ENCODE data around the gene AHRR. TPM values are rescaled to one million over a fixed set of nuclear protein-coding genes. Genes with fewer than 3 reads are reported as not detected.
"Not testable (repeated sequence)": the region's sequence is repeated elsewhere in the genome, so short reads cannot be mapped to it uniquely, and the experiment has no call there.

Gene AHRR
- total RNA-seq, 1 experiment from 2014 or later: 2.2 TPM

- Histone ChIP-seq H3K18ac (ENCODE audit: insufficient read length, low read depth, low read length) (no peak overlapping the region), H2BK12ac (ENCODE audit: insufficient read length, low read depth, low read length) (no peak overlapping the region), H3K4me1 (ENCODE audit: insufficient read depth, low read length) (no peaks in the 10 kb centered on the region), H4K91ac (ENCODE audit: insufficient read length, low read depth, low read length) (no peak overlapping the region), H4K8ac (replicated peaks; ENCODE audit: insufficient read length, low read depth, low read length) (no peak overlapping the region), H2AFZ (ENCODE audit: low read length) (no peak overlapping the region), H2BK15ac (ENCODE audit: low read depth, low read length) (no peak overlapping the region), H3K4me2 (ENCODE audit: insufficient read depth, insufficient read length, low read length) (no peak overlapping the region), H3K4ac (ENCODE audit: low read depth, low read length) (no peak overlapping the region), H4K5ac (ENCODE audit: insufficient read length, low read depth, low read length) (no peak overlapping the region), H2BK120ac (ENCODE audit: low read depth, low read length, poor library complexity, severe bottlenecking) (no peak overlapping the region), H3K23ac (ENCODE audit: insufficient read length, low read depth, low read length) (no peak overlapping the region), H3K14ac (ENCODE audit: insufficient read depth, low read length) (no peak overlapping the region), H3K23me2 (ENCODE audit: insufficient read length, low read depth, low read length, poor library complexity, severe bottlenecking) (peaks cover 5% of the 10 kb centered on the region), H3T11ph (ENCODE audit: low read length) (no peak overlapping the region), H3K79me1 (ENCODE audit: insufficient read depth, low read depth, low read length, poor library complexity, severe bottlenecking) (no peaks in the 10 kb centered on the region), H3K9ac (ENCODE audit: extremely low read depth, insufficient read length, low read length) (no peak overlapping the region), H3K79me2 (ENCODE audit: insufficient read depth, low read length) (no peaks in the 10 kb centered on the region), H3K27ac (ENCODE audit: insufficient read length, low read depth, low read length) (no peak overlapping the region), H2BK20ac (ENCODE audit: low read depth, low read length, poor library complexity, severe bottlenecking) (no peak overlapping the region), H3K27me3 (ENCODE audit: insufficient read depth, low read length) (peaks cover 1% of the 10 kb centered on the region; the same call in 1 of the 2 replicates), H2BK5ac (ENCODE audit: insufficient read length, low read length) (no peak overlapping the region), H3K56ac (ENCODE audit: insufficient read length, low read depth, low read length) (no peak overlapping the region), H4K20me1 (ENCODE audit: control insufficient read depth, insufficient read depth, insufficient read length) (no peaks in the 10 kb centered on the region), H3K9me3 (ENCODE audit: control insufficient read depth, low read depth, low read length) (no peaks in the 10 kb centered on the region), H2AK5ac (ENCODE audit: insufficient read length, low read length) (no peak overlapping the region)
- no peak for TF ChIP-seq CTCF (conservative IDR thresholded peaks at IDR 0.05)
- peak; percentile 26 for DNase-seq
- H3K27ac Mint-ChIP-seq: no peak overlapping the region; a peak in 1 of 7 replicates
- no peak overlapping the region for H3K4me3 Mint-ChIP-seq
- H3K9me3 Mint-ChIP-seq: peaks cover 0 to 4% of the 10 kb centered on the region in 2 experiments; a peak in 1 of 5 replicates
- peaks cover 18 to 30% of the 10 kb centered on the region in 2 experiments for H3K4me1 Mint-ChIP-seq
- peaks cover 36% of the 10 kb centered on the region for H3K27me3 Mint-ChIP-seq (ENCODE audit: low read depth)
- WGBS (ENCODE audit: extremely low coverage, insufficient read length, low lambda C conversion rate): no CpG with 5 or more reads among the region's 15 CpGs
- no peaks in the 10 kb centered on the region; a peak in 1 of 7 replicates for H3K36me3 Mint-ChIP-seq (ENCODE audit: insufficient read depth in 1 of 3, low read depth in 3 of 3)
These were observed 47.8 kb downstream of the AHRR start for GRCh38 chr5:369151-369868.

- H3K27ac ChIP-seq (ENCODE audit: insufficient read length, low read depth, low read length); H3K4me2 ChIP-seq (ENCODE audit: insufficient read depth, insufficient read length, low read length); H2AK5ac ChIP-seq (ENCODE audit: insufficient read length, low read length); H4K20me1 ChIP-seq (ENCODE audit: control insufficient read depth, insufficient read depth, insufficient read length); H3K4ac ChIP-seq (ENCODE audit: low read depth, low read length); H3K23ac ChIP-seq (ENCODE audit: insufficient read length, low read depth, low read length); H4K91ac ChIP-seq (ENCODE audit: insufficient read length, low read depth, low read length); H3K23me2 ChIP-seq (ENCODE audit: insufficient read length, low read depth, low read length, poor library complexity, severe bottlenecking); H3K79me2 ChIP-seq (ENCODE audit: insufficient read depth, low read length); H3K79me1 ChIP-seq (ENCODE audit: insufficient read depth, low read depth, low read length, poor library complexity, severe bottlenecking); H3K9me3 Mint-ChIP-seq; H3K4me1 ChIP-seq (ENCODE audit: insufficient read depth, low read length); H3K56ac ChIP-seq (ENCODE audit: insufficient read length, low read depth, low read length); H3K4me3 Mint-ChIP-seq; DNase-seq; H3K18ac ChIP-seq (ENCODE audit: insufficient read length, low read depth, low read length); H4K8ac ChIP-seq (replicated peaks; ENCODE audit: insufficient read length, low read depth, low read length); H3K9me3 ChIP-seq (ENCODE audit: control insufficient read depth, low read depth, low read length); H3T11ph ChIP-seq (ENCODE audit: low read length); H2BK15ac ChIP-seq (ENCODE audit: low read depth, low read length); H2BK12ac ChIP-seq (ENCODE audit: insufficient read length, low read depth, low read length); H2BK120ac ChIP-seq (ENCODE audit: low read depth, low read length, poor library complexity, severe bottlenecking); H3K27ac Mint-ChIP-seq; H2AFZ ChIP-seq (ENCODE audit: low read length); H3K27me3 ChIP-seq (ENCODE audit: insufficient read depth, low read length); H3K14ac ChIP-seq (ENCODE audit: insufficient read depth, low read length); H4K5ac ChIP-seq (ENCODE audit: insufficient read length, low read depth, low read length); H3K36me3 Mint-ChIP-seq (ENCODE audit: insufficient read depth in 1 of 3, low read depth in 3 of 3); H2BK5ac ChIP-seq (ENCODE audit: insufficient read length, low read length); H3K9ac ChIP-seq (ENCODE audit: extremely low read depth, insufficient read length, low read length); H2BK20ac ChIP-seq (ENCODE audit: low read depth, low read length, poor library complexity, severe bottlenecking): not testable (repeated sequence)
- peaks cover 20 to 32% of the 10 kb centered on the region in 2 experiments for H3K4me1 Mint-ChIP-seq
- H3K27me3 Mint-ChIP-seq (ENCODE audit: low read depth): peaks cover 41% of the 10 kb centered on the region
- WGBS (ENCODE audit: extremely low coverage, insufficient read length, low lambda C conversion rate): no CpG with 5 or more reads among the region's 21 CpGs
These were observed 48.3 kb downstream of the AHRR start for GRCh38 chr5:369869-370236.
